Hematopoietic multipotent progenitor cell (in vitro differentiated cells): ENCODE data around the gene USP33. TPM values are rescaled to one million over a fixed set of nuclear protein-coding genes. Genes with fewer than 3 reads are reported as not detected.
"Not testable (repeated sequence)": the region's sequence is repeated elsewhere in the genome, so short reads cannot be mapped to it uniquely, and the experiment has no call there.

ENCODE experiments used
- DNase-seq, 3 donors: peaks; one replicate each; pipeline ENCODE4 v3.0.0-alpha.2; 2011 to 2015; ENCODE audit warnings: low read depth in 2 of 3, low spot score in 2 of 3
- total RNA-seq: library from RNA; depleted of rRNA; stranded (reverse); fragments of >200 nt; gene quantifications from one replicate; pipeline ENCODE4 v1.2.3, GENCODE V29; 2012

Gene USP33
- total RNA-seq, 1 donor = 31.8 TPM

- no peak for DNase-seq
Observed at GRCh38 chr1:77673716-77674355, 85.8 kb downstream of the USP33 start.

GRCh38 chr1:77673030-77673429, 86.6 kb downstream of the USP33 start:
- no peak for DNase-seq

- DNase-seq = no peak
Observed at GRCh38 chr1:77672374-77672773, 87.3 kb downstream of the USP33 start.

GRCh38 chr1:77671836-77672235, 87.8 kb downstream of the USP33 start:
- no peak for DNase-seq

GRCh38 chr1:77670330-77670729, 89.3 kb downstream of the USP33 start:
- DNase-seq = no peak

GRCh38 chr1:77668924-77669449, 90.7 kb downstream of the USP33 start:
- DNase-seq = no peak

- no peak for DNase-seq
Observed at GRCh38 chr1:77664939-77665516, 94.6 kb downstream of the USP33 start.

GRCh38 chr1:77661696-77662095, 98.0 kb downstream of the USP33 start:
- no peak for DNase-seq

- no peak for DNase-seq
Observed at GRCh38 chr1:77659879-77660593, 99.6 kb downstream of the USP33 start.

GRCh38 chr1:77658271-77658670, 101.4 kb downstream of the USP33 start:
- DNase-seq = no peak

GRCh38 chr1:77655431-77655974, 104.1 kb downstream of the USP33 start:
- no peak for DNase-seq

- no peak for DNase-seq
Observed at GRCh38 chr1:77652970-77653516, 106.6 kb downstream of the USP33 start.

- DNase-seq = no peak
Observed at GRCh38 chr1:77652268-77652667, 107.4 kb downstream of the USP33 start.

GRCh38 chr1:77649127-77649526, 110.5 kb downstream of the USP33 start:
- DNase-seq = no peak

GRCh38 chr1:77646224-77646623, 113.4 kb downstream of the USP33 start:
- not testable (repeated sequence) for DNase-seq

Other genes starting within 250 kb of the USP33 start
- gene ZZZ3, start 77.2 kb downstream of the USP33 start, total RNA-seq = 29.4 TPM
- gene MIGA1, start 19.8 kb upstream of the USP33 start, total RNA-seq = 4.6 TPM
- under 0.01 TPM for gene NEXN, start 128.8 kb upstream of the USP33 start, total RNA-seq
- gene FUBP1, start 219.2 kb upstream of the USP33 start, total RNA-seq = 130 TPM
- 4.6 TPM for gene DNAJB4, start 245.1 kb upstream of the USP33 start, total RNA-seq